HG03354 (cell line): ENCODE measurements around the gene FCF1.

Experiments used
- ATAC-seq: cut with Tn5 transposase; IDR thresholded peaks from one replicate; pipeline ENCODE4 v1.9.1; 2021; ENCODE audit warnings: mild to moderate bottlenecking; ENCODE audit not compliant: unreplicated experiment, poor library complexity, severe bottlenecking

The FCF1 gene

GRCh38 chr14:74762917-74763802 is 50.2 kb downstream of the FCF1 start, which contains the start of gene YLPM1:
TSS of gene YLPM1 (plus strand) at chr14:74763316. CDS start at chr14:74763490, 174 bp downstream.
- ATAC-seq, result peak; percentile 95

DNA sequence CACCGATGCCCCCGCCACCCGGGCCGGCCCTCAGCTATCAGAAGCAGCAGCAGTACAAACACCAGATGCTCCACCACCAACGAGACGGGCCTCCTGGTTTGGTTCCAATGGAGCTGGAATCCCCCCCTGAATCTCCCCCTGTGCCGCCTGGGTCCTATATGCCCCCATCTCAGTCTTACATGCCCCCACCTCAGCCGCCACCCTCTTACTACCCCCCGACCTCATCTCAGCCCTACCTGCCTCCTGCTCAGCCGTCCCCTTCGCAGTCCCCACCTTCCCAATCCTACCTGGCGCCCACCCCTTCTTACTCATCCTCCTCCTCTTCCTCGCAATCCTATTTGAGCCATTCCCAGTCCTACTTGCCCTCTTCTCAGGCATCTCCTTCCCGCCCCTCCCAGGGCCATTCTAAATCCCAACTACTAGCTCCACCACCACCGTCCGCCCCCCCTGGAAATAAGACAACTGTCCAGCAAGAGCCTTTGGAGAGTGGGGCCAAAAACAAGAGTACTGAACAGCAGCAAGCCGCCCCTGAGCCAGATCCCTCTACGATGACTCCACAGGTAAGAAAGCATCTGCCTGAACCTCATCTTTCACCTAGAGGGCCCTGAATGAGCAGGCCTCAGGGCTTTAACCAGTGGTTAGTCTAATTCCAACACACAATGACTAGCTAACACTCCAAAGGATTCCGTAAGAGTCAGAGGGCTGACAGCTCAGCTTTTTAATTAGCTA is 51.0 kb downstream of the FCF1 start:
- no peak for ATAC-seq

DNA sequence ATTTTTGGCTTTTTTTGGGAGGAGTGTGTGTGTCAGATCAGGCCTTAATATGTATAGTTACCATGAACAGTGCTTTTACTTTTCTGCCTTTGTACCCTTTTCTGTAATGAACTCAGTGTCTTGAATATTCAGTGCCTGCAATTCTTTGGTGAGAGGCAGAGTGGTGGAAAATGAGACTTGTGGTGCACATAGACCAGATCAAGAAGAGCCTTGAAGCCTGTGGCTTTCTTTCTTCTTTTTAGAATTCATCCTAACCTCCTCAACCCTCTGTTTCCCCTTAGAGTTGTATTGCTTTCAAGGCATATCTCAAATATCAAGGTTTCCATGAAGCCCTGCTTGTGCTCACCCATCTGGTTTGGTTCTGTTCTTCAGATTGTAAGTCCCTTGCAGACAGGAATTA is 52.8 kb downstream of the FCF1 start:
- no peak for ATAC-seq

DNA sequence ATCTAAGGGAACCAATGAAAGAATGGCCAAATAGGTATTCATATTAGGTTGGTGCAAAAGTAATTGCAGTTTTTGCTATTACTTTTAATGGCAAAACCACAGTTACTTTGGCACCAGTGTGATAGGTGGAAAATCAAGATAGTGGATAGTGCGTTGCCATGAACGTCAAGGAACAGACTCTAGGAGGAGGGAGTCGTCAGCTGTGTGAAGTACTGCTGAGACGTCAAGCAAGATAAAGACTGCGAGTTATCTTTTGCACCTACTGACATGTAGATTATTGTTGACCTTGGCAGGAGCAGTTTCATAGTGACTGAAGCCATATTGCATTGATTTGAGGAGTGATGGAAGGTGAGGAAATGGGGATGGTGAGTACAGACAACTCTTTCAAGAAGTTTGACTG is 58.5 kb downstream of the FCF1 start:
- no peak for ATAC-seq

DNA sequence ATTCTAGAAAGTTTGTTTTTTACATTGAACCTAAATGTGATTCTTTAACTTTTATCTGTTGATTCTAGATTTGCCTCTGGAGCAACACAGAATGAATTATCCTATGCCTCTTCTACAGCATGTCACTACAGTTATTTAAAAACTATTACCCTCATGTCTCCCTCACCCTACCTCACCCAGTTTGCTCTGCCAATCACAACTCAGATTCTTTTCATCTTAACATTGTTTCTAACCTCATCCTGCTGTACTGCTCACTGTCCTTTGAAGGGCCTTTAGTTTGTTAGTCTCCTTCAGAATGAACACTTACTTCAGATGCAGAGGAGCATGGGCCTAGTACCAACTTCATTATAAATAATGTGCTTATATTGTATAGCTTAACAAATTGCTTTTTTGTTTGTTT is 71.7 kb downstream of the FCF1 start:
- no peak for ATAC-seq

- ATAC-seq, result no peak
Observed at GRCh38 chr14:74785056-74785613, 72.2 kb downstream of the FCF1 start.

DNA sequence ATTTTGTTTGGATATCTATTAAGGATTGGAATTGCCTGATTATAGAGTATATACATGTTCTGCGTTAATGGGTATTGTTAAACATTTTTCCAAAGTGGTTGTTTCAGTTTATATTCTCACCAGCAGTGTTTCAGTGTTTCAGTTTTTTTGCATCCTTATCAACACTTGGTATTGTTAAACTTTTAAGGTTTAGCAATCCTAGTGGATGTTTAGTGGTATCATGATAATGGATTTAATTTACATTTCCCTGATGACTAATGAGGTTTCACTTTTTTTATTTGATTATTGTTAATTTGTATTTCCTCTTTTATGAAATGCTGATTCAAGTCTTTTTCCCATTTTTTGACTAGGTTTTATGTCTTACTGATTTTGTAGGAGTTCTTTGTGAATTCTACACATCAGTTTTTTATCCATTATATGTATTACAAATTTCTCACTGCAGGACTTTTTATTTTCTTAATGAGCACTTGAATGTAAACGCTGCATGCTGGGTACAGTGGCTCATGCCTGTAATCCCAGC is 73.9 kb downstream of the FCF1 start:
- ATAC-seq, result no peak
